Natural killer cell treated with Interleukin-12 subunit alpha and Interleukin-12 subunit beta and Interleukin-15 and Interleukin-18, amount 100 ng/mL, for 72 hours (primary cell): ENCODE data around the gene ZNF665. TPM values are rescaled to one million over a fixed set of nuclear protein-coding genes. Genes with fewer than 3 reads are reported as not detected.
"Not testable (repeated sequence)": the region's sequence is repeated elsewhere in the genome, so short reads cannot be mapped to it uniquely, and the experiment has no call there.

Source experiments
- ATAC-seq, 2 donors: fragments of 150-1000 bp; cut with Tn5 transposase in 1 of 2; sonication (Bioruptor Pico), chemical (Tn5 transposase) in 1 of 2; 2 replicates each; pipeline ENCODE4 v1.10.0; 2021
- DNase-seq: peaks from one replicate; pipeline ENCODE4 v3.0.0; 2022; ENCODE audit warnings: low spot score
- H3K27ac Mint-ChIP-seq, 2 donors: 1 replicate in 1 of 2; 2 replicates in 1 of 2; pipeline ENCODE4 v1.8.0; 2022; ENCODE audit warnings: mixed read lengths in 2 of 2, mild to moderate bottlenecking in 1 of 2, moderate library complexity in 1 of 2
- H3K27me3 Mint-ChIP-seq, 2 donors: 1 replicate in 1 of 2; 2 replicates in 1 of 2; pipeline ENCODE4 v1.8.0; 2022; ENCODE audit warnings: mixed read lengths in 2 of 2
- H3K36me3 Mint-ChIP-seq: one replicate; pipeline ENCODE4 v1.8.0; 2022; ENCODE audit warnings: mixed read lengths
- H3K4me1 Mint-ChIP-seq, 2 donors: 1 replicate in 1 of 2; 2 replicates in 1 of 2; pipeline ENCODE4 v1.8.0; 2022; ENCODE audit warnings: low read depth in 2 of 2, mixed read lengths in 2 of 2, mild to moderate bottlenecking in 1 of 2
- H3K4me3 Mint-ChIP-seq: one replicate; pipeline ENCODE4 v1.8.0; 2022; ENCODE audit warnings: mixed read lengths
- H3K9me3 Mint-ChIP-seq: 2 replicates; pipeline ENCODE4 v1.8.0; 2022; ENCODE audit warnings: mixed read lengths
- total RNA-seq, 2 donors: library from RNA; stranded (reverse); gene quantifications; one replicate each; pipeline ENCODE4 v1.2.3, GENCODE V29; 2022

Gene ZNF665
- total RNA-seq, result 1 to 10 TPM; 2.1 to 3.0 TPM

DNA sequence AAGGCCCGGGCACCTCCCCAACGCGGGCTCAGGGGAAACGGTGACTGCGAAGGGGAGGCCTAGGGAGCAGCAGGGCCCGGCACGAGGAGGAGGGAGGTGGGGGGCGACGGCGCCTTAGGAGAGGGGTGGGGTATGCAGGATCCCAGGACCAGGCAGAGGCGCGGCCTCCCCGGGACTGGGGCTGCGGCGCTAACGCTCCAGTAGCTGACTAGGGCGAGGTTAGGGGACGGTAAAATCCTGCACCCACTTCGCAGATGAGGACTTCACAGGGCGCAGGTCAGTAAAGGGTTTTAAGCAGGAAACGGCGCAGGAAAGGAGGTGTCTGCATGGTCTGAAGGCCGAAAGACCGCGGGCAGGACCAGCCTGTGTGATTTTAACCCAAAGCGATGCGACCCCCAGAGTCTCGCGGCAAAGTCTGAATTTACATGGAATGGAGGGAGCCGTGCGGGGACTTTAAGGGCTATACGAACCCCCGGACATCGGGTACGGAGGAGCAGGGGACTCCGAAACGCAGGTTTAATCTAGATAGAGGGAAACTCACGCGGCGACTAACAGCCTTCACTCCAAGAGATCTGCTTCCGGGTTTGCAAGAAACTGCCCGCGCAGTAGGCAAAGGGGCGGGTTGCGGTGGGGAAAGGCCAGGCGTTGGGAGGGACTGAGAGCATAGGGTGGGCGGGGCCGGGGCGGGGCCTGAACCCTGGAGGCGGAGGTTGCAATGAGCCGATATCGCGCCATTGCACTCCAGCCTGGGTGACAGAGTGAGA is at the start of gene ZNF665:
Gene ZNF665, minus strand, starts transcription at position 588 of the 764 bp plus-strand sequence. CDS start 10,460 bp downstream, outside the sequence.
- ATAC-seq (peak; percentile 86 to 89), DNase-seq (peak; percentile 94)
- H3K27me3 Mint-ChIP-seq, result no peaks in the 10 kb centered on the region
- peaks cover 25% of the 10 kb centered on the region for H3K36me3 Mint-ChIP-seq
- peaks cover 7% of the 10 kb centered on the region for H3K9me3 Mint-ChIP-seq
- H3K27ac Mint-ChIP-seq, result peak within 1 kb of the TSS; percentile 84 to 85
- peaks cover 21 to 27% of the 10 kb centered on the region in 2 donors for H3K4me1 Mint-ChIP-seq
- peak within 1 kb of the TSS; percentile 89 for H3K4me3 Mint-ChIP-seq

DNA sequence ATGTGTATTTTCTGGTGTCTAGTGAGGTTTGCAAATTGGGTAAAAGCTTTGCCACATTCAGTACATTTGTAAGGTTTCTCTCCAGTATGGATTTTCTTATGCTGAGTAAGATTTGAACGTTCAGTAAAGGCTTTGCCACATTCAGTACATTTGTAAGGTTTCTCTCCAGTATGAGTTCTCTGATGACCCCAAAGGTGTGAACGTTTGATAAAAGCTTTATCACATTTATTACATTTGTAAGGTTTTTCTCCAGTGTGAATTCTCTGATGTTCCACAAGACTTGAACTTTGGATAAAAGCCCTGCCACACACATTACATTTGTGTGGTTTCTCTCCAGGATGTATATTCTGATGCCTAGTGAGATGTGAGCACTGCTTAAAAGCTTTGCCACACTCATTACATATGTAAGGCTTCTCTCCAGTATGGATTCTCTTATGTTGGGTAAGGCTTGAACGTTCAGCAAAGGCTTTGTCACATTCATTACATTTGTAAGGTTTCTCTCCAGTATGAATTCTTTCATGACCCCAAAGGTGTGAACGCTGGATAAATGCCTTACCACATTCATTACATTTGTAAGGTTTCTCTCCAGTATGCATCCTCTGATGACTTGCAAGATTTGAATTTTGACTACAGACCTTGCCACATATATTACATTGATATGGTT is 44.1 kb upstream of the ZNF665 start:
- peaks cover 75% of the 10 kb centered on the region for H3K36me3 Mint-ChIP-seq
- H3K4me3 Mint-ChIP-seq, result no peak overlapping the region
- H3K4me1 Mint-ChIP-seq, result no peaks in the 10 kb centered on the region
- H3K27me3 Mint-ChIP-seq, result no peaks in the 10 kb centered on the region
- peaks cover 38% of the 10 kb centered on the region for H3K9me3 Mint-ChIP-seq
- H3K27ac Mint-ChIP-seq, result no peak overlapping the region
- ATAC-seq (no peak), DNase-seq (no peak)

DNA sequence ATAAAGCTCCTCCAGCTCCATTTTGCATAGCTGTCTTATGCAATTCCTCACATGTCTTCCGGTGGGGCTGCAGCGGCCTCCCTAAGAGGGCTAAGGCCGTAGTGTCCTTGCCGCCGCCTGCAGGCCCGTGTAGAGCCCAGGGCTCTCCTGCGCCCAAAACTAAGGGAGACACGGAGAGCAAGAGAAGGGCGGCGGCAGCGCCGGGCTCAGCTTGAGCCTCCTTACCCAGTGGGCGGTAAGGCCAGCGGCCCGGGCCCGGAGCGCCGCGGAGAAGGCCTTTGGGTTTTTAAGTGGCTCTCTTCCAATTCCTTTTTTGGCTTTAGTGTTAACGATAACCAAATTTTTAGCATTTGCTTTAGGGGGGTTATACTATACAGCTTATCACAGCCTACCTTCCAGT is 31.4 kb upstream of the ZNF665 start:
- Mint-ChIP-seq H3K27me3 (no peaks in the 10 kb centered on the region), H3K4me3 (no peak overlapping the region), H3K9me3 (peaks cover 20% of the 10 kb centered on the region), H3K4me1 (no peaks in the 10 kb centered on the region), H3K36me3 (peaks cover 44% of the 10 kb centered on the region), H3K27ac (no peak overlapping the region)
- no peak for ATAC-seq
- DNase-seq, result no peak

DNA sequence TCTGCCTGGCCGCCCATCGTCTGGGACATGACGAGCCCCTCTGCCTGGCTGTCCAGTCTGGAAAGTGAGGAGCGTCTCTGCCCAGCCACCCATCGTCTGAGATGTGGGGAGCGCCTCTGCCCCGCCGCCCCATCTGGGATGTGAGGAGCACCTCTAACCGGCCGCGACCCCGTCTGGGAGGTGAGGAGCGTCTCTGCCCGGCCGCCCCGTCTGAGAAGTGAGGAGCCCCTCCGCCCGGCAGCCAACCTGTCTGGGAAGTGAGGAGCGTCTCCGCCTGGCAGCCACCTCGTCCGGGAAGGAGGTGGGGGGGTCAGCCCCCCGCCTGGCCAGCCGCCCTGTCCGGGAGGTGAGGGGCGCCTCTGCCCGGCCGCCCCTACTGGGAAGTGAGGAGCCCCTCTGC is 29.6 kb upstream of the ZNF665 start:
- H3K4me3 Mint-ChIP-seq, H3K4me1 Mint-ChIP-seq, DNase-seq, H3K27ac Mint-ChIP-seq, ATAC-seq, H3K27me3 Mint-ChIP-seq: not testable (repeated sequence)
- H3K9me3 Mint-ChIP-seq, result peaks cover 20% of the 10 kb centered on the region
- H3K36me3 Mint-ChIP-seq, result peaks cover 46% of the 10 kb centered on the region

DNA sequence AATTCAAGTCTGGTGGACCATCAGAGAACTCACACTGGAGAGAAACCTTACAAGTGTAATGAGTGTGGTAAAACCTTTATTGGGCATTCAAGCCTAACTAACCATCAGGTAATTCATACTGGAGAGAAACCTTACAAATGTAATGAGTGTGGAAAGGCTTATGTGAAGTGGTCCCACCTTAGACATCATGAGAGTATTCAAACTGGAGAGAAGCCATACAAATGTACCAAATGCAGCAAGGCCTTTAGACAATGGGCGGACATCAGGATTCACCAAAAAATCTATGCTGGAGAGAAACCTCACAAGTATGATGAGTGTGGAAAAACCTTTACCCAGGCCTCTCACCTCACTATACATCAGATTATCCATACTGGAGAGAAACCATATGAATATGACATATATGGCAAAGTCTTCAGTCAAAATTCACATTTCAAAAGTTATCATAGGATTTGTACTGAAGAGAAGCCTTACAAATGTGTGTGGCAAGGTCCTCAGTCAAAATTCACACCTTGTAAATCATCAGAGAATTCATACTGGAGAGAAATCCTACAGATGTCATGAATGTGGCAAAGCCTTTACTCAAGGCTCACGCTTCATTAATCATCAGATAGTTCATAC is 19.7 kb upstream of the ZNF665 start:
- DNase-seq (no peak), ATAC-seq (no peak)
- Mint-ChIP-seq H3K9me3 (peaks cover 45% of the 10 kb centered on the region), H3K4me3 (no peak overlapping the region), H3K27ac (no peak overlapping the region), H3K4me1 (no peaks in the 10 kb centered on the region), H3K36me3 (peaks cover 66% of the 10 kb centered on the region), H3K27me3 (no peaks in the 10 kb centered on the region)

DNA sequence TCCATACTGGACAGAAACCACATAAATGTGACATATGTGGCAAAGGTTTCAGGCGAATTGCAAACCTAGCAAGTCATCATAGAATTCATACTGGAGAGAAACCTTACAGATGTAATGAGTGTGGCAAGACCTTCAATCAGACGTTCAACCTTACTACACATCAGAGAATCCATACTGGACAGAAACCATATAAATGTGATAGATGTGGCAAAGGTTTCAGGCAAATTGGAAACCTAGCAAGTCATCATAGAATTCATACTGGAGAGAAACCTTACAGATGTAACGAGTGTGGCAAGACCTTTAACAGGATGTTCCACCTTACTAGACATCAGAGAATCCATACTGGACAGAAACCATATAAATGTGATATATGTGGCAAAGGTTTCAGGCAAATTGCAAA is 18.4 kb upstream of the ZNF665 start:
- H3K27ac Mint-ChIP-seq, ATAC-seq, H3K4me1 Mint-ChIP-seq, DNase-seq, H3K4me3 Mint-ChIP-seq, H3K27me3 Mint-ChIP-seq: not testable (repeated sequence)
- Mint-ChIP-seq H3K9me3 (peaks cover 52% of the 10 kb centered on the region), H3K36me3 (peaks cover 74% of the 10 kb centered on the region)

DNA sequence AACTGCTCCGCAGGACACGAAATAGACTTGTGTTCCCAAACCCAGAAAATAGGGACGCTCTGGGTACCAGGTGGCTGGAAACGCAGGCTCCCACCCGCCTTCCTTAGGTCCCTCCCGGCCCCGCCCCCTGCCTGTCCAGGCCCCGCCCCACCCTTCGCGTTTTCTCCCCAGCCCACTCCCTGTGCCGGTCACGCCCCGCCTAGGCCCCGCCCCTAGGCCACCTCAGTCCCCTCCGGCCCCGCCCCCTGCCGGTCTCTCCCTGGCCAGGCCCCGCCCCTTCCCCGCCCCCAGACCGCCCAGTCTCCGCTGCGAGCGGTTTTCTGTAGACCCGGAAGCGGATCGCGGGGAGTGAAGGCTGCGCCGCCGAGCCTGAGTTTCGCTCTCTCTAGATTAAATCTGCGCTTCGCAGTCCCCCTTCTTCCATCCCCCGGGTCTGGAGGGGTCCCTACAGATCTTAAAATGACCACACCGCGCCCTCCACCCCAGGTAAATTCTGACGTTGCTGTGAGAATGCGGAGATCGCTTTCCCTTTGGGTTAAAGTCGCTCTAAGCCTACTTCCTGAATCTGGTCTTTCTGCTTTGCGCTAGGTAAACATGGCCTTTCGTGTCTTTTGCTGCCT is 3.7 kb upstream of the ZNF665 start:
- ATAC-seq (peak; percentile 95 to 97), DNase-seq (peak; percentile 97)
- peak overlapping the region; percentile 90 to 96 for H3K27ac Mint-ChIP-seq
- H3K4me1 Mint-ChIP-seq, result peaks cover 18 to 26% of the 10 kb centered on the region in 2 donors
- H3K4me3 Mint-ChIP-seq, result peak overlapping the region; percentile 95
- H3K9me3 Mint-ChIP-seq, result peaks cover 11% of the 10 kb centered on the region
- no peaks in the 10 kb centered on the region for H3K27me3 Mint-ChIP-seq
- peaks cover 37% of the 10 kb centered on the region for H3K36me3 Mint-ChIP-seq

DNA sequence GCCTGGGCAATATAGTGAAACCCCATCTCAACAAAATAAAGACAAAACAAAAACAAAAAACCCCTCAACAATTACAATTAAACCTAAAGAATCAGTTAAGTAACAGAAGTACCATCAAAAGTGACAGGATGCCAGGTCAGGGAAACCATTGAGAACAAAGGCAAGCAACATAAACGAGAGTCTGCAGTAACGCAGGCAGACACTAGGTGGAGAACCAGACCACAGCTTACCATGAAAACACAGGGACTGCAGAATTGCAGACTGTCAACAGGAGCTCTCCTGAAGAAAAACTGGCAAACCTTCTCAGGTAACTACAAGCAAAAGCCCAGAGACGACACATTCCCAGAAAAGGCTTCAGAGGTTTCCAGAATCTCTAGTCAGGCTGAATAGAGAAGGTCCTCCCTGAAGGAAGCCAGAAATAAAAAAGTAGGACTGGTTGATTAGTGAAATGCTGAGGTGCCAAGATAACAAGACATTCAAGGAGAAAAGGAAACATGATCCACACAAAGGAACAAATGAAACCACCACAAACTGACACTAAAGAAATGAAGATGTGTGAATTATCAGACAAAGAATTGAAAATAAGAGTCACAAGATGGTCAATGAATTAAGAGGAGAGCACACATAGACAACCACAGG is 2.2 kb upstream of the ZNF665 start:
- Mint-ChIP-seq H3K4me1 (peaks cover 21 to 25% of the 10 kb centered on the region in 2 donors), H3K36me3 (peaks cover 29% of the 10 kb centered on the region)
- DNase-seq, result peak; percentile 75

DNA sequence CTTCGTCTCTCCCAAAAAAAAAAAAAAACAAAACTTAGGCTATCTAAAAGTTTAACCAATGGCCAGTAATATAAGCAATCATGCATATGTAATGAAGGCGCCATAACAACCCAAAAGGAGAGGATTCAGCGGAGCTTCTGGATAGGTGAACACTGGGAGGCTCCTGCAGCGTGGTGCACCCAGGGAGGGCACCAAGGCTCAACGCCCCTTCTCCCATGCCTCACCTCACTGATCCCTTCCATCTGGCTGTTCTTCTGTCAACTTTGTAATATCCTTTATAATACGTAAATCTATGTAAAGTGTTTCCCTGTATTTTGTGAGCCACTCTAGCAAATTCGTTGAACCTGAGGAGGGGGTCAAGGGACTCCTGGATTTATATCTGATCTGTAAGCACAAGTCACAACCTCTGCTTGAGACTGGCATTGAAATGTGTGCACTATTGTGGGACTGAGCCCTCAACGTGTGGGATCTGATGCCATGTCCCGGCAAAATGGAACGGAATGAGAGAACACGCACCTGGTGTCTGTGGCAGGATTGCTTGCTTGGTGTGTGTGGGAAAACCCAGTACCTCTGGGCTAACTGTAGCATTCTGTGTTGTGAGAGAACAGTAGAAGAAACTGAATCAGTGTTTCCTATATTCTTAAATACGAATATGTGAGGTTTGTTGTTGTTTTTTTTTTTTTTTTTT is 521 bp upstream of the ZNF665 start:
- DNase-seq, result no peak
- peaks cover 7% of the 10 kb centered on the region for H3K9me3 Mint-ChIP-seq
- H3K36me3 Mint-ChIP-seq, result peaks cover 25% of the 10 kb centered on the region
- H3K27ac Mint-ChIP-seq, result peak overlapping the region; percentile 84 to 85
- H3K4me1 Mint-ChIP-seq, result peaks cover 21 to 27% of the 10 kb centered on the region in 2 donors
- H3K27me3 Mint-ChIP-seq, result no peaks in the 10 kb centered on the region
- ATAC-seq, result no peak
- peak overlapping the region; percentile 89 for H3K4me3 Mint-ChIP-seq

More for the DNA sequence above, 2.2 kb upstream of the ZNF665 start:
- no peak for ATAC-seq
- Mint-ChIP-seq H3K27ac (peak overlapping the region in 1 of 2 donors; percentile 57), H3K9me3 (peaks cover 7% of the 10 kb centered on the region), H3K4me3 (peak overlapping the region; percentile 13), H3K27me3 (no peaks in the 10 kb centered on the region)

DNA sequence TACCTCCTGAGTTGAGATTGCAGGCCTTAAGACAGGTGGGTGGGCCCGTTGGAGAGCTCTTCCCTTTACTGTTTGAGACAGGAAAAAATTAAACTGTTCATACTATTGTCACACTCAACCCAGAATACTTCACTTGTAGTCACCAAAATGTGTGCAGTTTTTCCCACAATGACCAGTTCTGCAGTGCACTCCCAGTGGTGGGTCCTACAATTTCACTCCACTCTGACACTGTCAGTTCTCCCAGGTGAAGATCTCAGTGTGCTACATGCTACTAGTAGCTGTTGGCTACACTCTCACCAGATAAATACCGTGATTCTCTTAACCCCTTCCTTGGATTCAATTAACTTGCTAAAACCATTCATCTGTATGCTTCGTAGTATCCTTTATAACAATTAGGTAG is 2.9 kb downstream of the ZNF665 start:
- Mint-ChIP-seq H3K4me1 (peaks cover 14 to 26% of the 10 kb centered on the region in 2 donors), H3K9me3 (peaks cover 7% of the 10 kb centered on the region), H3K4me3 (no peak overlapping the region), H3K36me3 (peaks cover 23% of the 10 kb centered on the region), H3K27me3 (no peaks in the 10 kb centered on the region), H3K27ac (no peak overlapping the region)
- no peak for DNase-seq
- no peak for ATAC-seq

DNA sequence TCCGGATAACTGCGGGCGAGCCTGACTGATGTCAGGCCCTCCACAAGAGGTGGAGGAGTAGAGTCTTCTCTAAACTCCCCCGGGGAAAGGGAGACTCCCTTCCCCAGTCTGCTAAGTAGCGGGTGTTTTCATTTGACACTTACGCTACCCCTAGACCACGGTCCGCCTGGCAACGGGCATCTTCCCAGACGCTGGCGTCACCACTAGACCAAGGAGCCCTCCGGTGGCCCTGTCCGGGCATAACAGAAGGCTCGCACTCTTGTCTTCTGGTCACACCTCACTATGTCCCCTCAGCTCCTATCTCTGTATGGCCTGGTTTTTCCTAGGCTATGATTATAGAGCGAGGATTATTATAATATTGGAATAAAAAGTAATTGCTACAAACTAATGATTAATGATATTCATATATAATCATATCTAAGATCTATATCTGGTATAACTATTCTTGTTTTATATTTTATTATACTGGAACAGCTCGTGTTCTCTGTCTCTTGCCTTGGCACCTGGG is 3.4 kb downstream of the ZNF665 start:
- DNase-seq, H3K27ac Mint-ChIP-seq, H3K4me3 Mint-ChIP-seq, H3K9me3 Mint-ChIP-seq, ATAC-seq, H3K27me3 Mint-ChIP-seq: not testable (repeated sequence)
- Mint-ChIP-seq H3K36me3 (peaks cover 23% of the 10 kb centered on the region), H3K4me1 (peaks cover 10 to 23% of the 10 kb centered on the region in 2 donors)

DNA sequence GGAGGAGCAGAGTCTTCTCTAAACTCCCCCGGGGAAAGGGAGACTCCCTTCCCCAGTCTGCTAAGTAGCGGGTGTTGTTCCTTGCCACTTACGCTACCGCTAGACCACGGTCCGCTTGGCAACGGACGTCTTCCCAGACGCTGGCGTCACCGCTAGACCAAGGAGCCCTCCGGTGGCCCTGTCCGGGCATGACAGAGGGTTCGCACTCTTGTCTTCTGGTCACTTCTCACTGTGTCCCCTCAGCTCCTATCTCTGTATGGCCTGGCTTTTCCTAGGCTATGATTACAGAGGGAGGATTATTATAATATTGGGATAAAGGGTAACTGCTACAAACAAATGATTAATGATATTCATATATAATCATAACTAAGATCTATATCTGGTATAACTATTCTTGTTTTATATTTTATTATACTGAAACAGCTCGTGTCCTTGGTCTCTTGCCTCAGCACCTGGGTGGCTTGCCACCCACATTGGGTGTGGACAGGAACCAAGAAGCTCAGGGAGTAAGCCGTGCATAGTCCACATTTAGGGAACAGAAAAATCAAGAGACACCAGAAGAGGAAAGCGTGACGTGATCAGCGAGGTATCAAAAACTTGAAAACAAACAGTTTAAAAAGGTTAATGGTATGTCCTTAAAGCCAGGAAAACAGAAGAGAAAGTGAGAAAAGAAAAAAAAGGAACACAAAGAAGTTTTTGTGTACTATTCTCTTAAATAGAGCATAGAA is 7.8 kb downstream of the ZNF665 start:
- H3K9me3 Mint-ChIP-seq, H3K36me3 Mint-ChIP-seq: not testable (repeated sequence)

More for the DNA sequence above, 7.8 kb downstream of the ZNF665 start:
- not testable (repeated sequence) for H3K27ac Mint-ChIP-seq, H3K4me1 Mint-ChIP-seq, H3K27me3 Mint-ChIP-seq, DNase-seq, H3K4me3 Mint-ChIP-seq, ATAC-seq
